ENCODE measurements around the gene HNRNPH1.
A peak's percentile ranks its signal among the peaks of the same experiment; 100 is the strongest.
"Not testable (repeated sequence)": the region's sequence is repeated elsewhere in the genome, so short reads cannot be mapped to it uniquely, and the experiment has no call there.

HNRNPH1 gene

GRCh38 chr5:179648410-179648809 lies 24.9 kb upstream of the HNRNPH1 start:
- H3K9me3 ChIP-seq (ENCODE audit: control insufficient read depth, low read length), result no peaks in the 10 kb centered on the region
- no peak overlapping the region for H2AFZ ChIP-seq
- H3K27me3 ChIP-seq (ENCODE audit: control insufficient read depth, insufficient read depth, low read length), result no peaks in the 10 kb centered on the region
- no peak overlapping the region for H3K4me3 ChIP-seq (ENCODE audit: low read depth, low read length)
- no peak overlapping the region for H3K4me2 ChIP-seq (ENCODE audit: low read length)
- TF ChIP-seq CTCF (IDR thresholded peaks at IDR 0.05), result no peak
- no peak overlapping the region for H3K27ac ChIP-seq
- H3K36me3 ChIP-seq (ENCODE audit: control insufficient read depth, insufficient read depth, low read length), result no peaks in the 10 kb centered on the region
- H3K9ac ChIP-seq, result no peak overlapping the region
- no peaks in the 10 kb centered on the region for H3K79me2 ChIP-seq
- no peaks in the 10 kb centered on the region for H3K4me1 ChIP-seq

GRCh38 chr5:179644766-179645165 lies 21.3 kb upstream of the HNRNPH1 start:
- not testable (repeated sequence) for H3K4me1 ChIP-seq; H2AFZ ChIP-seq; H3K4me3 ChIP-seq (ENCODE audit: low read depth, low read length); H3K9me3 ChIP-seq (ENCODE audit: control insufficient read depth, low read length); H3K27ac ChIP-seq; H3K79me2 ChIP-seq; H3K27me3 ChIP-seq (ENCODE audit: control insufficient read depth, insufficient read depth, low read length); H3K36me3 ChIP-seq (ENCODE audit: control insufficient read depth, insufficient read depth, low read length); H3K4me2 ChIP-seq (ENCODE audit: low read length); H3K9ac ChIP-seq

GRCh38 chr5:179643141-179643920 lies 19.9 kb upstream of the HNRNPH1 start:
- not testable (repeated sequence) for H3K36me3 ChIP-seq (ENCODE audit: control insufficient read depth, insufficient read depth, low read length); H3K27me3 ChIP-seq (ENCODE audit: control insufficient read depth, insufficient read depth, low read length); H3K9me3 ChIP-seq (ENCODE audit: control insufficient read depth, low read length); H3K9ac ChIP-seq; H3K4me3 ChIP-seq (ENCODE audit: low read depth, low read length); H3K4me2 ChIP-seq (ENCODE audit: low read length); H3K27ac ChIP-seq; H3K4me1 ChIP-seq; H2AFZ ChIP-seq; H3K79me2 ChIP-seq

DNA sequence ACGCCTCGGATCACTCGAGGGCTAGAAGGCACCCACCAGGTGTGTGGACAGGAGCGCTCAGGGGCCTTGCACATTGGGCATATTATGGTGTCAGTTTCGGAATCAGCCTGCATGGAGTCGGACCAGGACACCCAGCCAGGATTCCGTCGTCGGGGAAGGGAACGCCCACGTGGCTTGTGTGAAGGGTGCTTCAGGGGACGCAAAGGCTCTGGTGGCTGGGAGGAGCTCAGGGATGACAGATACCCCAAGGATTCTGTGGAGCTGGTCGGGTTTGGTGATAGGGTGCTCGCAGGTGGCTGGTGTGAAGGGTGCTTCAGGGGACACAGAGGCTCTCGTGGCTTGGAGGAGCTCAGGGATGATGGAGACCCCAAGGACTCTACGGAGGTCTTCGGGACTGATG lies 19.2 kb upstream of the HNRNPH1 start:
- H3K4me1 ChIP-seq; H3K27ac ChIP-seq; H3K9me3 ChIP-seq (ENCODE audit: control insufficient read depth, low read length); H2AFZ ChIP-seq; H3K4me3 ChIP-seq (ENCODE audit: low read depth, low read length); H3K36me3 ChIP-seq (ENCODE audit: control insufficient read depth, insufficient read depth, low read length); H3K9ac ChIP-seq; H3K79me2 ChIP-seq; H3K27me3 ChIP-seq (ENCODE audit: control insufficient read depth, insufficient read depth, low read length); H3K4me2 ChIP-seq (ENCODE audit: low read length): not testable (repeated sequence)

- H3K9me3 ChIP-seq (ENCODE audit: control insufficient read depth, low read length); H3K9ac ChIP-seq; H3K27me3 ChIP-seq (ENCODE audit: control insufficient read depth, insufficient read depth, low read length); H2AFZ ChIP-seq; H3K4me2 ChIP-seq (ENCODE audit: low read length); H3K79me2 ChIP-seq; H3K4me3 ChIP-seq (ENCODE audit: low read depth, low read length); H3K36me3 ChIP-seq (ENCODE audit: control insufficient read depth, insufficient read depth, low read length); H3K27ac ChIP-seq; H3K4me1 ChIP-seq: not testable (repeated sequence)
Observed at GRCh38 chr5:179641745-179642144, 18.3 kb upstream of the HNRNPH1 start.

- not testable (repeated sequence) for H3K27me3 ChIP-seq (ENCODE audit: control insufficient read depth, insufficient read depth, low read length); H3K9me3 ChIP-seq (ENCODE audit: control insufficient read depth, low read length); H3K27ac ChIP-seq; H3K4me1 ChIP-seq; H3K36me3 ChIP-seq (ENCODE audit: control insufficient read depth, insufficient read depth, low read length); H3K9ac ChIP-seq; H3K79me2 ChIP-seq; H2AFZ ChIP-seq; H3K4me3 ChIP-seq (ENCODE audit: low read depth, low read length); H3K4me2 ChIP-seq (ENCODE audit: low read length)
Observed at GRCh38 chr5:179639296-179639695, 15.8 kb upstream of the HNRNPH1 start.

- H3K79me2 ChIP-seq; H3K4me1 ChIP-seq; H3K27ac ChIP-seq; H3K36me3 ChIP-seq (ENCODE audit: control insufficient read depth, insufficient read depth, low read length); H3K9ac ChIP-seq; H3K4me3 ChIP-seq (ENCODE audit: low read depth, low read length); H3K9me3 ChIP-seq (ENCODE audit: control insufficient read depth, low read length); H3K27me3 ChIP-seq (ENCODE audit: control insufficient read depth, insufficient read depth, low read length): not testable (repeated sequence)
- H2AFZ ChIP-seq, result peak overlapping the region; percentile 81
- peak overlapping the region; percentile 44 for H3K4me2 ChIP-seq (ENCODE audit: low read length)
Observed at GRCh38 chr5:179634370-179635172, 11.1 kb upstream of the HNRNPH1 start.

GRCh38 chr5:179633501-179634369 lies 10.3 kb upstream of the HNRNPH1 start:
- not testable (repeated sequence) for H3K27ac ChIP-seq

More at GRCh38 chr5:179633501-179634369, 10.3 kb upstream of the HNRNPH1 start:
- H3K36me3 ChIP-seq (ENCODE audit: control insufficient read depth, insufficient read depth, low read length); H3K9me3 ChIP-seq (ENCODE audit: control insufficient read depth, low read length); H3K9ac ChIP-seq; H2AFZ ChIP-seq; H3K27me3 ChIP-seq (ENCODE audit: control insufficient read depth, insufficient read depth, low read length); H3K79me2 ChIP-seq; H3K4me1 ChIP-seq; H3K4me3 ChIP-seq (ENCODE audit: low read depth, low read length): not testable (repeated sequence)
- H3K4me2 ChIP-seq (ENCODE audit: low read length), result peak overlapping the region; percentile 42

Data from parathyroid adenoma (tissue), 2 donors.